Trophoblast cell (in vitro differentiated cells and primary cell): ENCODE results near the gene PADI4.

Experiments used
- DNase-seq, 2 donors: peaks; one replicate each; pipeline ENCODE4 v3.0.0-alpha.2; 2016
- H2AFZ ChIP-seq: 2 replicates; pipeline ENCODE4 v1.6.1; 2013; ENCODE audit warnings: low read length, moderate library complexity, mild to moderate bottlenecking; ENCODE audit not compliant: insufficient read depth, poor library complexity
- H2AK5ac ChIP-seq: 2 replicates; pipeline ENCODE4 v1.6.1; 2013; ENCODE audit warnings: mild to moderate bottlenecking, low read length
- H2BK120ac ChIP-seq: 2 replicates; pipeline ENCODE4 v1.6.1; 2013; ENCODE audit warnings: low read length, mild to moderate bottlenecking, moderate library complexity; ENCODE audit not compliant: insufficient read depth, poor library complexity
- H2BK12ac ChIP-seq: 2 replicates; pipeline ENCODE4 v1.6.1; 2013; ENCODE audit warnings: mild to moderate bottlenecking, low read length, moderate library complexity
- H2BK5ac ChIP-seq: 2 replicates; pipeline ENCODE4 v1.6.1; 2013; ENCODE audit warnings: low read length, low read depth, moderate library complexity, mild to moderate bottlenecking; ENCODE audit not compliant: poor library complexity
- H3K14ac ChIP-seq: 2 replicates; pipeline ENCODE4 v1.6.1; 2013; ENCODE audit warnings: mild to moderate bottlenecking, low read length
- H3K18ac ChIP-seq: 2 replicates; pipeline ENCODE4 v1.6.1; 2013; ENCODE audit warnings: mild to moderate bottlenecking, low read length
- H3K23ac ChIP-seq: 2 replicates; pipeline ENCODE4 v1.6.1; 2013; ENCODE audit warnings: low read length
- H3K27ac ChIP-seq: 2 replicates; pipeline ENCODE4 v1.5.1; 2013; ENCODE audit warnings: low read depth, mild to moderate bottlenecking, inconsistent platforms, low read length, moderate library complexity
- H3K27me3 ChIP-seq: 2 replicates; pipeline ENCODE4 v1.6.1; 2013; ENCODE audit warnings: inconsistent platforms, mild to moderate bottlenecking, low read length, moderate library complexity; ENCODE audit not compliant: insufficient read depth
- H3K36me3 ChIP-seq, 2 experiments: 1 replicate in 1 of 2; 2 replicates in 1 of 2; pipeline ENCODE4 v1.6.1; 2013; ENCODE audit warnings: low read length in 2 of 2, mild to moderate bottlenecking in 2 of 2, moderate library complexity in 1 of 2; ENCODE audit not compliant: insufficient read depth in 2 of 2, control insufficient read depth in 1 of 2
- H3K4ac ChIP-seq: 2 replicates; pipeline ENCODE4 v1.6.1; 2013; ENCODE audit warnings: low read depth, mild to moderate bottlenecking, low read length, moderate library complexity
- H3K4me1 ChIP-seq, 2 experiments: 1 replicate in 1 of 2; 2 replicates in 1 of 2; pipeline ENCODE4 v1.6.1; 2013; ENCODE audit warnings: low read length in 2 of 2, mild to moderate bottlenecking in 2 of 2, moderate library complexity in 1 of 2; ENCODE audit not compliant: insufficient read depth in 2 of 2, control insufficient read depth in 1 of 2
- H3K4me2 ChIP-seq: 2 replicates; pipeline ENCODE4 v1.6.1; 2013; ENCODE audit warnings: inconsistent platforms, mild to moderate bottlenecking, low read length, moderate library complexity
- H3K4me3 ChIP-seq: 2 replicates; pipeline ENCODE4 v1.5.1; 2013; ENCODE audit warnings: mild to moderate bottlenecking, low read depth, low read length, inconsistent platforms
- H3K79me1 ChIP-seq: one replicate; pipeline ENCODE4 v1.6.1; 2013; ENCODE audit warnings: low read length
- H3K79me2 ChIP-seq: 2 replicates; pipeline ENCODE4 v1.6.1; 2013; ENCODE audit warnings: low read length, mild to moderate bottlenecking; ENCODE audit not compliant: control insufficient read depth, insufficient read depth, poor library complexity
- H3K9ac ChIP-seq: 2 replicates; pipeline ENCODE4 v1.6.1; 2013; ENCODE audit warnings: mild to moderate bottlenecking, low read length
- H3K9me3 ChIP-seq: 2 replicates; pipeline ENCODE4 v1.6.1; 2013; ENCODE audit warnings: low read depth, mild to moderate bottlenecking, control low read depth, inconsistent platforms, low read length; ENCODE audit not compliant: insufficient read depth
- H4K12ac ChIP-seq: 2 replicates; pipeline ENCODE4 v1.6.1; 2013; ENCODE audit warnings: low read depth, mild to moderate bottlenecking, low read length, moderate library complexity
- H4K8ac ChIP-seq: 2 replicates; pipeline ENCODE4 v1.6.1; 2013; ENCODE audit warnings: low read depth, mild to moderate bottlenecking, low read length, moderate library complexity
- H4K91ac ChIP-seq: one replicate; pipeline ENCODE4 v1.6.1; 2013; ENCODE audit warnings: low read depth, mild to moderate bottlenecking, low read length, moderate library complexity
- WGBS: extraction: QIAGEN DNeasy Blood & Tissue Kit; methylation state at CpG from one replicate; pipeline ENCODE4 v1.1.7; 2013; ENCODE audit warnings: missing lambda C conversion rate; ENCODE audit not compliant: insufficient read length, insufficient coverage; ENCODE audit errors: extremely low coverage; 5-methylcytosine and 5-hydroxymethylcytosine counted together

PADI4 gene

GRCh38 chr1:17290553-17290952 is 17.4 kb upstream of the PADI4 start:
- Histone ChIP-seq H3K14ac (no peak overlapping the region), H3K23ac (no peak overlapping the region), H3K36me3 (no peaks in the 10 kb centered on the region), H3K79me1 (no peaks in the 10 kb centered on the region), H3K4me2 (no peak overlapping the region), H3K9ac (no peak overlapping the region), H3K18ac (no peak overlapping the region), H4K12ac (no peak overlapping the region), H3K27ac (no peak overlapping the region), H2BK12ac (no peak overlapping the region), H2AFZ (no peak overlapping the region), H2AK5ac (no peak overlapping the region), H2BK120ac (no peak overlapping the region), H2BK5ac (no peak overlapping the region), H3K79me2 (no peaks in the 10 kb centered on the region), H3K27me3 (no peaks in the 10 kb centered on the region), H3K4me3 (no peak overlapping the region), H3K4ac (no peak overlapping the region), H3K4me1 (no peaks in the 10 kb centered on the region), H4K91ac (no peak overlapping the region), H3K9me3 (no peaks in the 10 kb centered on the region), H4K8ac (no peak overlapping the region)
- DNase-seq, result no peak
- WGBS, result no CpG with 5 or more reads among the region's 3 CpGs

- H2BK120ac ChIP-seq, result no peak overlapping the region
- no peaks in the 10 kb centered on the region for H3K4me1 ChIP-seq
- no peak overlapping the region for H2BK5ac ChIP-seq
- DNase-seq, result peak; percentile 60 to 75
- no peak overlapping the region for H2BK12ac ChIP-seq
- no peaks in the 10 kb centered on the region for H3K36me3 ChIP-seq
- no peak overlapping the region for H3K4ac ChIP-seq
- H2AK5ac ChIP-seq, result no peak overlapping the region
- H4K12ac ChIP-seq, result no peak overlapping the region
- no peak overlapping the region for H3K4me3 ChIP-seq
- no peaks in the 10 kb centered on the region for H3K27me3 ChIP-seq
- H3K27ac ChIP-seq, result no peak overlapping the region
- H3K79me2 ChIP-seq, result no peaks in the 10 kb centered on the region
- H4K8ac ChIP-seq, result no peak overlapping the region
- no CpG with 5 or more reads among the region's 7 CpGs for WGBS
- no peak overlapping the region for H3K4me2 ChIP-seq
- H3K23ac ChIP-seq, result no peak overlapping the region
- H3K18ac ChIP-seq, result no peak overlapping the region
- H4K91ac ChIP-seq, result no peak overlapping the region
- no peak overlapping the region for H2AFZ ChIP-seq
- no peaks in the 10 kb centered on the region for H3K79me1 ChIP-seq
- H3K9ac ChIP-seq, result no peak overlapping the region
- H3K14ac ChIP-seq, result no peak overlapping the region
- H3K9me3 ChIP-seq, result no peaks in the 10 kb centered on the region
Observed at GRCh38 chr1:17292299-17293160, 15.5 kb upstream of the PADI4 start.

GRCh38 chr1:17293681-17294425 is 14.1 kb upstream of the PADI4 start:
- H3K14ac ChIP-seq, result no peak overlapping the region
- no peak overlapping the region for H3K4me2 ChIP-seq
- H3K79me2 ChIP-seq, result no peaks in the 10 kb centered on the region
- H3K36me3 ChIP-seq, result no peaks in the 10 kb centered on the region
- no peak overlapping the region for H3K9ac ChIP-seq
- H3K9me3 ChIP-seq, result no peaks in the 10 kb centered on the region
- no peaks in the 10 kb centered on the region for H3K79me1 ChIP-seq
- H3K27me3 ChIP-seq, result no peaks in the 10 kb centered on the region
- no peaks in the 10 kb centered on the region for H3K4me1 ChIP-seq
- no peak overlapping the region for H2AFZ ChIP-seq
- no peak overlapping the region for H4K91ac ChIP-seq
- H2BK5ac ChIP-seq, result no peak overlapping the region
- no peak overlapping the region for H3K27ac ChIP-seq
- no peak overlapping the region for H3K4me3 ChIP-seq
- H4K8ac ChIP-seq, result no peak overlapping the region
- no peak overlapping the region for H3K18ac ChIP-seq
- no CpG with 5 or more reads among the region's 14 CpGs for WGBS
- DNase-seq, result no peak
- H4K12ac ChIP-seq, result no peak overlapping the region
- no peak overlapping the region for H2BK120ac ChIP-seq
- no peak overlapping the region for H2AK5ac ChIP-seq
- H3K4ac ChIP-seq, result no peak overlapping the region
- H2BK12ac ChIP-seq, result no peak overlapping the region
- no peak overlapping the region for H3K23ac ChIP-seq

GRCh38 chr1:17295292-17295691 is 12.7 kb upstream of the PADI4 start:
- no peak overlapping the region for H4K12ac ChIP-seq
- H3K4me2 ChIP-seq, result no peak overlapping the region
- no peak overlapping the region for H2BK120ac ChIP-seq
- no peaks in the 10 kb centered on the region for H3K9me3 ChIP-seq
- H3K36me3 ChIP-seq, result no peaks in the 10 kb centered on the region
- no peak overlapping the region for H2AFZ ChIP-seq
- H2AK5ac ChIP-seq, result no peak overlapping the region
- no peak overlapping the region for H3K18ac ChIP-seq
- no peak overlapping the region for H3K14ac ChIP-seq
- no peak overlapping the region for H2BK5ac ChIP-seq
- no peak overlapping the region for H4K91ac ChIP-seq
- H3K4me1 ChIP-seq, result no peaks in the 10 kb centered on the region
- no peak overlapping the region for H2BK12ac ChIP-seq
- no CpG with 5 or more reads among the region's 4 CpGs for WGBS
- H3K9ac ChIP-seq, result no peak overlapping the region
- no peak overlapping the region for H3K4me3 ChIP-seq
- H3K23ac ChIP-seq, result no peak overlapping the region
- H3K27me3 ChIP-seq, result no peaks in the 10 kb centered on the region
- H4K8ac ChIP-seq, result no peak overlapping the region
- no peaks in the 10 kb centered on the region for H3K79me1 ChIP-seq
- H3K4ac ChIP-seq, result no peak overlapping the region
- H3K27ac ChIP-seq, result no peak overlapping the region
- H3K79me2 ChIP-seq, result no peaks in the 10 kb centered on the region
- no peak for DNase-seq
